GM10266 (cell line): Measurements from ENCODE around the gene TSPAN18.

ENCODE experiments used
- DNase-seq: peaks from one replicate; pipeline ENCODE4 v3.0.0; 2012; ENCODE audit errors: extremely low spot score
- TF ChIP-seq, protein P1 (sequence below): IDR thresholded peaks from 2 replicates; pipeline ENCODE4 v1.5.1; 2012; ENCODE audit warnings: mild to moderate bottlenecking, low read depth; ENCODE audit not compliant: control insufficient read depth, insufficient read depth; ENCODE audit errors: missing control alignments

TSPAN18 gene

DNA sequence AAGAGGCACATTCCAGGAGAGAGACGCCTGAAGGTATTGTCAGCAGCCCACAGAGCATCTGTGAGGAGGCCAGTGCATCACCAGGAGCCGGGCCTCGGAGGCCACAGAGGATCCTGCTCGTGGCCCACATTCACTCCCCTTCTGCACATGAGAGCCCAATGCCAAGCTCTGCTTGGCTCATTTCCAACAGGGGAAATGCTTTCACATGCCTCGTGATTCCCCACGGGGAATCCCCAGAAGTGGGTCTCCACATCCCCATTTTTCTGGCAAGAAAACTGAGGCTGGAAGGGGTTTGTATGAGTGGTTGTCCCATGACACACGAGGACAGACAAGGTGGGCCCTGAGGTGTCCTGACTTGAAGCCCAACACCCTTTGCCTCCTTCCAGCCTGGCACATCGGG, 189.6 kb downstream of the TSPAN18 start:
- DNase-seq = no peak

DNA sequence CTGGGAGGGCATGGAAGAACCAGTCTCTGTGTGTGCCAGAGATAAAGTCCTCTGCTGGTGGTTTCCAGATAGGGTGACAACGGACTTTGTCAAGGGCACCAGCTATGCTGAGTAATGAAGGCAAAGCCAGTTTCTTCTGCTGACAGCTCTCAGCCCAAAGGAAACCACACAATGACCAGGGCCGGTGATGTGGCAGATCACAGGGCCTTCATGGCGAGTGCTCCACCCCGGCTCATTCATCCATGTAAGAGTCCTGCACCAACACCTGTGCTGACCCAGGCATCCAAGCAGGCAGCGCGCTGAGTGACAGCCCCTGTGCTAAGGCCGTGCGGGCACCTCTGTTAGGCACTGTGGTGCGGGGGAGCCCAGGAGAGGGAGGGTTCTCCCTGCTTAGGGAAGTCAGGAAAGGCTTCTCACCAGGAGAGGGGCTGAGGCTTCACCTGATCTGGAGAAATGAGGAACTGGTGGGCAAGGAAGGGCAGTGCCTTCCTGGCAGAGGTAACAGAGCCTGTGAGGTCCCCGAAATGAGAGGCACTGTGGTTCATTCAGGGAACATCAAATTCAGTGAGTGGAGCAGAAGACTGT, 190.1 kb downstream of the TSPAN18 start:
- DNase-seq = no peak
- TF ChIP-seq, protein P1, sequence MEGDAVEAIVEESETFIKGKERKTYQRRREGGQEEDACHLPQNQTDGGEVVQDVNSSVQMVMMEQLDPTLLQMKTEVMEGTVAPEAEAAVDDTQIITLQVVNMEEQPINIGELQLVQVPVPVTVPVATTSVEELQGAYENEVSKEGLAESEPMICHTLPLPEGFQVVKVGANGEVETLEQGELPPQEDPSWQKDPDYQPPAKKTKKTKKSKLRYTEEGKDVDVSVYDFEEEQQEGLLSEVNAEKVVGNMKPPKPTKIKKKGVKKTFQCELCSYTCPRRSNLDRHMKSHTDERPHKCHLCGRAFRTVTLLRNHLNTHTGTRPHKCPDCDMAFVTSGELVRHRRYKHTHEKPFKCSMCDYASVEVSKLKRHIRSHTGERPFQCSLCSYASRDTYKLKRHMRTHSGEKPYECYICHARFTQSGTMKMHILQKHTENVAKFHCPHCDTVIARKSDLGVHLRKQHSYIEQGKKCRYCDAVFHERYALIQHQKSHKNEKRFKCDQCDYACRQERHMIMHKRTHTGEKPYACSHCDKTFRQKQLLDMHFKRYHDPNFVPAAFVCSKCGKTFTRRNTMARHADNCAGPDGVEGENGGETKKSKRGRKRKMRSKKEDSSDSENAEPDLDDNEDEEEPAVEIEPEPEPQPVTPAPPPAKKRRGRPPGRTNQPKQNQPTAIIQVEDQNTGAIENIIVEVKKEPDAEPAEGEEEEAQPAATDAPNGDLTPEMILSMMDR = no peak

More for the DNA sequence above, 189.6 kb downstream of the TSPAN18 start:
- TF ChIP-seq, protein P1 = no peak

DNA sequence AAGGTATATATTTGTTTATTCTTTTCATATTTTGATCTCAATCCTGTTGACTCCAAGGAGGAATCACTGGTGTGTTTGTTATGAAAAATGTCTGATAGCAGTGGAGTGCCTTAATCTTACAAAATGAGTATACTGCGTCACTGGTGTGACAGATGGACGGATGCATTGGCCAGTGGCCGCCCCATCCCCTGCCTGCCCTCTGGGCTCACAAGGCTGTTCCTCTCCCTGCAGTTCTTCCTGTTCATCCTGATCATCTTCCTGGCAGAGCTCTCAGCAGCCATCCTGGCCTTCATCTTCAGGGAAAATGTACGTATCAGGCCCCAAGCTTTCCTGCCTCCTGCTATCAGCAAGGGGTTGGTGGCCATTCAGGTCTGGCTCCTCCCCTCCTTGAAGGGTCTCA, 191.0 kb downstream of the TSPAN18 start:
- TF ChIP-seq, protein P1 = no peak
- no peak for DNase-seq

DNA sequence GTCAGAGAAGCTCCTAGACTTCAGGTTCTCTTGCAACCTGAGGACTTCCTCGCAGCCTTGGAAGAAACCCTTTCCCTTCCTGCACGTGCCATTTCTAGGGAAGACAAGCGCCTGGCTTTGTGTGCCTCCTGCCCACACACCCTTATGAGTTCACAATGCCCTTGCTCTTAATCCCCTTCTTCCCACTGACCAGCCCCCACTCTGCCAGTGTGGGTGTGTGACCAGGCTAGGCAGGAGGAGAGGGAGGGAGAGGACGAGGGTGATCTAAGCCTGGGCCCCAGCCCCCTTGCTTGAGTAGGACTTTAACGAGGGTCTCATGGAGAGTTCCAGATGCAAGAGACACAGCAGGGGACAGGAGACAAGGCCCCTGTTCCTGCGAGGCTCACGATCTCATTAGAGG, 193.7 kb downstream of the TSPAN18 start:
- TF ChIP-seq, protein P1 = no peak
- DNase-seq = no peak

DNA sequence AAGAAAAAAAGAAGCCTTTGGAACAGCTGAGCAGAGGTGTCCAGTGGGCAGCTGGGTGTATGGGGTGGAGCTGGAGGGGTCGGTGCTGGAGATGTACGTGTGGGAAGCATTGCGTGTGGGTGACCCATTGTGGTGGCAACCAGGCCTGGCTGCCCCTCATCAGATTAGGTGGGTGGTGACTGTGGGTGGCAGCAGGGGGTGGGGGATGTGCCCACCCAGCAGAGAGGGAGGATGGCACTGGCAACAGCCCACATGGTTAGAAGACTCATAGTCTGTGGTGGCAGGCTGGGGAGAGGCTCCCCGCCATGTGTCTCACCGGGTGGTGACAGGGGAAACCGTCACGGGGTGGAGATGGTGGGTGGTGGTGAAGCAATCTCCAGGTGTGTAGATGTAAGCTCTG, 196.4 kb downstream of the TSPAN18 start:
- DNase-seq = no peak
- TF ChIP-seq, protein P1 = no peak

DNA sequence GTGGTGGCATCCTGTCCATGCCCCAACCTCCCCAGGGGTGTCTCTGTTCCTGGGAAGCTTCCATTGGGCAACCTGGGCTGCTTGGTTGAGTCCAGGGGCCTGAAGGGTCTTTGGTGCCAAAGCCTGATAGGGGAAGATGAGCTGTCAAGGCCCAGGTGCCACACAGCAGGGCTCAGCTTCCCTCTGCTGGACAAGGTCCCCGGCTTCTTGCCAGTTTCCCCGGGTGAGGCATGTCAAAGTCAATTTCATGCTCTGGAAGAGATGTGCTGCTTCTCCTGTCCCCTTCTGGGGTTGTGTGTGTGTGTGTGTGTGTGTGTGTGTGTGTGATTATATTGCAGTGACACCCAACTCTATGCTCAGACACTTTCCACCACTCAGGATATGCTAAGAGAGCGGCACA, 197.0 kb downstream of the TSPAN18 start:
- TF ChIP-seq, protein P1 = no peak
- no peak for DNase-seq

DNA sequence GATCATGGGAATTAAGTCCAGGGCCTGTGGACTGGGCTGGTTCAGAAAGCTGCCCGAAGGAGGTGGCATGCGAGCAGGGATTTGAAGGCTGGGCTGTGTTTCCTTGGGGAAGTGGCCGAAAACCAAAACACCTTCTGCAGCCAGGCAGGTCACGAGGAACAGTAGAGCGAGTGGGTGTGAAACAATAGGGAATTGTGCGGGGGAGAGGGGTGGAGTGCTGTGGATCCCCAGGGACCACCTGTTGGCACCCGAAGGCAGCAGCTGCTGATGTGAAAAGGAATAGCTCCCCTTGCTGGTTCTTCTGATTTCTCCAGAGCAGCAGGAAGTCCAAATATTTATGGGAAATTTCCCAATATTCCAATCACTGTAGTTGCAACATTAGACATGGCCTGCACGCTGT, 199.3 kb downstream of the TSPAN18 start:
- TF ChIP-seq, protein P1 = no peak
- DNase-seq = no peak
